Astrocyte (in vitro differentiated cells and primary cell): ENCODE results near the gene FAM3C.

Experiments
- EZH2 ChIP-seq: IDR thresholded peaks from 2 replicates; pipeline ENCODE4 v1.6.1; 2012; ENCODE audit warnings: mild to moderate bottlenecking, low read length, inconsistent platforms; ENCODE audit not compliant: insufficient read depth
- TF ChIP-seq, protein P1 (sequence below): IDR thresholded peaks from 2 replicates; pipeline ENCODE4 v1.5.1; 2011; ENCODE audit warnings: low read depth, mild to moderate bottlenecking, inconsistent platforms, low read length, moderate library complexity; ENCODE audit not compliant: insufficient read depth

DNA sequence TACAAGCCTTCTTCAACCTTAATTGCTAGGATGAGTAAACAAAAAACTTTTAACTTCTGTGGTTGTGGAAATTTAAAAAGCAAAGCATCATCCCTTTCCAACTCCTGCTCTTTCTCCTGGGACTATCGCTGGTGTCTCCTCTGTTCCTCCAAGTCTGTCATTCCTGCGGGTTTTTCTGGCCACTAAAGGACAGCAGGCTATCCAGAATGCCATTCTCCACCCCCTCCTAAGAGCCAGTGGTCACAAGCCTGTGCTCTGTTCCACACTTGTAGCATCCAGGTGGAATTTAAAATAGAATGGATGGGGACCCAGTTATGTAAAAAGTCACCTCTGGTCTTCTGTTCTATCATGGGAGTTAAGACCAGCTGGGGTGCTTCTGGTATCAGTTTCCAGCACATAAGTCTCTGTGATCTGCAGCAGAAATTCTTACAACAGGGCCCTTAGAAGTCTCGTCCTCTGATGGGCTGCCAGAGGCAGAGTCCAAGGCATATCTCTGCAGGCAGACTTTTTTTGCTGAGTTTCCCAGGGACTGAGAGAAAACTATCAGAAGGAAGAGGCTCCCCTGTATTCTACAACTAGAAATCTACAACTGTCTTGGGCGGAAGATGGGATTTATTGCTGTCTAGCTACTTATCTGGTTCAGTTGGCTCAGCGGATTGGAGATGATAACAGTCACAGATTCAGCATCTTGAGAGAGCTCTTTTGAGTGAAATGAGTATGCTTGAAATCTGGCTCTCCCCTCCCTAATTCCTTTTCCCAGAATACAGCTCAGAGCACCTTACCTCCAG lies 72.4 kb downstream of the FAM3C start:
- TF ChIP-seq EZH2 = no peak
- TF ChIP-seq, protein P1, sequence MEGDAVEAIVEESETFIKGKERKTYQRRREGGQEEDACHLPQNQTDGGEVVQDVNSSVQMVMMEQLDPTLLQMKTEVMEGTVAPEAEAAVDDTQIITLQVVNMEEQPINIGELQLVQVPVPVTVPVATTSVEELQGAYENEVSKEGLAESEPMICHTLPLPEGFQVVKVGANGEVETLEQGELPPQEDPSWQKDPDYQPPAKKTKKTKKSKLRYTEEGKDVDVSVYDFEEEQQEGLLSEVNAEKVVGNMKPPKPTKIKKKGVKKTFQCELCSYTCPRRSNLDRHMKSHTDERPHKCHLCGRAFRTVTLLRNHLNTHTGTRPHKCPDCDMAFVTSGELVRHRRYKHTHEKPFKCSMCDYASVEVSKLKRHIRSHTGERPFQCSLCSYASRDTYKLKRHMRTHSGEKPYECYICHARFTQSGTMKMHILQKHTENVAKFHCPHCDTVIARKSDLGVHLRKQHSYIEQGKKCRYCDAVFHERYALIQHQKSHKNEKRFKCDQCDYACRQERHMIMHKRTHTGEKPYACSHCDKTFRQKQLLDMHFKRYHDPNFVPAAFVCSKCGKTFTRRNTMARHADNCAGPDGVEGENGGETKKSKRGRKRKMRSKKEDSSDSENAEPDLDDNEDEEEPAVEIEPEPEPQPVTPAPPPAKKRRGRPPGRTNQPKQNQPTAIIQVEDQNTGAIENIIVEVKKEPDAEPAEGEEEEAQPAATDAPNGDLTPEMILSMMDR = no peak
